Measurements from ENCODE around the gene HAL. TPM values are rescaled to one million over a fixed set of nuclear protein-coding genes. Genes with fewer than 3 reads are reported as not detected.

HAL gene
- polyA plus RNA-seq, 2 donors: 1.1 to 2.0 TPM

- Histone ChIP-seq H3K4me1 (ENCODE audit: control insufficient read depth in 2 of 2, insufficient read depth in 2 of 2, low read length in 1 of 2) (no peaks in the 10 kb centered on the region), H3K4me3 (ENCODE audit: low read depth in 1 of 2, low read length in 2 of 2) (no peak overlapping the region)
- 60 to 76% methylated on average over 7 of the region's 7 CpGs for WGBS, 2 donors
Measured at GRCh38 chr12:95966287-95966870, 29.8 kb downstream of the HAL start.

DNA sequence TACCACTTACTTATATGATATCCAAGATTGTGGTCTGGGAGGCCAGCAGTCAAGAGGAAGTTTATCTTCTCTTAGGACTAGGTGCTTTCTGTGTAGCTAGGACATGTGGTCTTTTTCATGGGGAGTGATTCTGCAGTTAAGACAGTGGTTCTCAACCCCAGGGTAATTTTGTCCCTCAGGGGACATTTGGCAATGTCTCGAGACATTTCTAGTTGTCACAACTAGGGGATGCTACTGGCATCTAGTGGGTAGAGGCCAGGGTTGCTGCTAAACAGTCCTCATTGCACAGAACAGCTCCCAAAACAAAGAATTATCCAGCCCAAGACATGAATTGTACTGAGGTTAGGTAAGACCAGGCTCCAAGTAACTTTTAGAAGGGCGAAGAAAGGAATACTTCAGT is 33.0 kb downstream of the HAL start:
- 88 to 90% methylated on average over 2 of the region's 2 CpGs for WGBS, 2 donors
- Histone ChIP-seq H3K9me3 (ENCODE audit: control insufficient read depth in 2 of 2, insufficient read depth in 1 of 2, low read depth in 1 of 2, low read length in 1 of 2) (no peaks in the 10 kb centered on the region), H3K27me3 (ENCODE audit: control insufficient read depth in 1 of 2, insufficient read depth in 2 of 2, low read length in 2 of 2) (no peaks in the 10 kb centered on the region)

More at GRCh38 chr12:95966287-95966870, 29.8 kb downstream of the HAL start:
- H3K9me3 ChIP-seq (ENCODE audit: control insufficient read depth in 2 of 2, insufficient read depth in 1 of 2, low read depth in 1 of 2, low read length in 1 of 2): no peaks in the 10 kb centered on the region
- H3K27me3 ChIP-seq (ENCODE audit: control insufficient read depth in 1 of 2, insufficient read depth in 2 of 2, low read length in 2 of 2): no peaks in the 10 kb centered on the region
- H3K27ac ChIP-seq (ENCODE audit: low read depth in 2 of 2, low read length in 1 of 2): no peak overlapping the region
- H3K36me3 ChIP-seq (ENCODE audit: control insufficient read depth in 2 of 2, insufficient read depth in 2 of 2, low read length in 1 of 2): no peaks in the 10 kb centered on the region

GRCh38 chr12:95962222-95962621 is 33.9 kb downstream of the HAL start:
- Histone ChIP-seq H3K27me3 (ENCODE audit: control insufficient read depth in 1 of 2, insufficient read depth in 2 of 2, low read length in 2 of 2) (no peaks in the 10 kb centered on the region), H3K36me3 (ENCODE audit: control insufficient read depth in 2 of 2, insufficient read depth in 2 of 2, low read length in 1 of 2) (no peaks in the 10 kb centered on the region), H3K27ac (ENCODE audit: low read depth in 2 of 2, low read length in 1 of 2) (no peak overlapping the region), H3K4me3 (ENCODE audit: low read depth in 1 of 2, low read length in 2 of 2) (no peak overlapping the region), H3K9me3 (ENCODE audit: control insufficient read depth in 2 of 2, insufficient read depth in 1 of 2, low read depth in 1 of 2, low read length in 1 of 2) (no peaks in the 10 kb centered on the region), H3K4me1 (ENCODE audit: control insufficient read depth in 2 of 2, insufficient read depth in 2 of 2, low read length in 1 of 2) (no peaks in the 10 kb centered on the region)
- WGBS, 2 donors: 69 to 73% methylated on average over 7 of the region's 7 CpGs

More for the DNA sequence above, 33.0 kb downstream of the HAL start:
- Histone ChIP-seq H3K4me1 (ENCODE audit: control insufficient read depth in 2 of 2, insufficient read depth in 2 of 2, low read length in 1 of 2) (no peaks in the 10 kb centered on the region), H3K36me3 (ENCODE audit: control insufficient read depth in 2 of 2, insufficient read depth in 2 of 2, low read length in 1 of 2) (no peaks in the 10 kb centered on the region), H3K4me3 (ENCODE audit: low read depth in 1 of 2, low read length in 2 of 2) (no peak overlapping the region), H3K27ac (ENCODE audit: low read depth in 2 of 2, low read length in 1 of 2) (no peak overlapping the region)

DNA sequence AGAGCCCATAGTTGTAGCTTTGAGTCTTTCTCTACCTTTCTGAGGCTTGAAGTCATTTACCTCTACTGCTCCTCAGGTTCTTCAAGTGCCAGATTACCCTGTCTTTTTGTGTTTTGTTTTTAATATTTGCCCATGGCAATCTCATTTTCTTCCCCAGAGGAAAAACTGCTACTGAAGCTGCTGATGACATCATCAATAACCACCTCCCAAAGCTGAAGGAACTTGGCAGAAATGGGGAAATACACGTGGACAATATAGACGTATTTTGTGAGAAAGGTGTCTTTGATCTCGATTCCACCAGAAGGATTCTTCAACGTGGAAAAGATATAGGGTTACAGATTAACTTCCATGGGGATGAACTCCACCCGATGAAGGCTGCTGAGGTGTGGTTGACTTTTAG is 35.9 kb downstream of the HAL start:
- WGBS, 2 donors: 42 to 49% methylated on average over 5 of the region's 5 CpGs
- no peak overlapping the region for H3K27ac ChIP-seq (ENCODE audit: low read depth in 2 of 2, low read length in 1 of 2)
- H3K36me3 ChIP-seq (ENCODE audit: control insufficient read depth in 2 of 2, insufficient read depth in 2 of 2, low read length in 1 of 2): no peaks in the 10 kb centered on the region
- no peaks in the 10 kb centered on the region for H3K9me3 ChIP-seq (ENCODE audit: control insufficient read depth in 2 of 2, insufficient read depth in 1 of 2, low read depth in 1 of 2, low read length in 1 of 2)
- no peaks in the 10 kb centered on the region for H3K4me1 ChIP-seq (ENCODE audit: control insufficient read depth in 2 of 2, insufficient read depth in 2 of 2, low read length in 1 of 2)
- H3K27me3 ChIP-seq (ENCODE audit: control insufficient read depth in 1 of 2, insufficient read depth in 2 of 2, low read length in 2 of 2): no peaks in the 10 kb centered on the region
- no peak overlapping the region for H3K4me3 ChIP-seq (ENCODE audit: low read depth in 1 of 2, low read length in 2 of 2)

- H3K36me3 ChIP-seq (ENCODE audit: control insufficient read depth in 2 of 2, insufficient read depth in 2 of 2, low read length in 1 of 2): no peaks in the 10 kb centered on the region
- 68 to 75% methylated on average over 1 of the region's 1 CpG for whole genome bisulfite sequencing, 2 donors
Measured at GRCh38 chr12:95959107-95959506, 37.0 kb downstream of the HAL start.

GRCh38 chr12:95956557-95957145 is 39.5 kb downstream of the HAL start:
- Histone ChIP-seq H3K4me3 (ENCODE audit: low read depth in 1 of 2, low read length in 2 of 2) (no peak overlapping the region), H3K4me1 (ENCODE audit: control insufficient read depth in 2 of 2, insufficient read depth in 2 of 2, low read length in 1 of 2) (no peaks in the 10 kb centered on the region), H3K9me3 (ENCODE audit: control insufficient read depth in 2 of 2, insufficient read depth in 1 of 2, low read depth in 1 of 2, low read length in 1 of 2) (no peaks in the 10 kb centered on the region), H3K27ac (ENCODE audit: low read depth in 2 of 2, low read length in 1 of 2) (no peak overlapping the region), H3K27me3 (ENCODE audit: control insufficient read depth in 1 of 2, insufficient read depth in 2 of 2, low read length in 2 of 2) (no peaks in the 10 kb centered on the region), H3K36me3 (ENCODE audit: control insufficient read depth in 2 of 2, insufficient read depth in 2 of 2, low read length in 1 of 2) (no peaks in the 10 kb centered on the region)
- 74 to 76% methylated on average over 27 of the region's 27 CpGs for WGBS, 2 donors

More at GRCh38 chr12:95959107-95959506, 37.0 kb downstream of the HAL start:
- Histone ChIP-seq H3K4me3 (ENCODE audit: low read depth in 1 of 2, low read length in 2 of 2) (no peak overlapping the region), H3K27ac (ENCODE audit: low read depth in 2 of 2, low read length in 1 of 2) (no peak overlapping the region), H3K4me1 (ENCODE audit: control insufficient read depth in 2 of 2, insufficient read depth in 2 of 2, low read length in 1 of 2) (no peaks in the 10 kb centered on the region), H3K9me3 (ENCODE audit: control insufficient read depth in 2 of 2, insufficient read depth in 1 of 2, low read depth in 1 of 2, low read length in 1 of 2) (no peaks in the 10 kb centered on the region), H3K27me3 (ENCODE audit: control insufficient read depth in 1 of 2, insufficient read depth in 2 of 2, low read length in 2 of 2) (no peaks in the 10 kb centered on the region)

DNA sequence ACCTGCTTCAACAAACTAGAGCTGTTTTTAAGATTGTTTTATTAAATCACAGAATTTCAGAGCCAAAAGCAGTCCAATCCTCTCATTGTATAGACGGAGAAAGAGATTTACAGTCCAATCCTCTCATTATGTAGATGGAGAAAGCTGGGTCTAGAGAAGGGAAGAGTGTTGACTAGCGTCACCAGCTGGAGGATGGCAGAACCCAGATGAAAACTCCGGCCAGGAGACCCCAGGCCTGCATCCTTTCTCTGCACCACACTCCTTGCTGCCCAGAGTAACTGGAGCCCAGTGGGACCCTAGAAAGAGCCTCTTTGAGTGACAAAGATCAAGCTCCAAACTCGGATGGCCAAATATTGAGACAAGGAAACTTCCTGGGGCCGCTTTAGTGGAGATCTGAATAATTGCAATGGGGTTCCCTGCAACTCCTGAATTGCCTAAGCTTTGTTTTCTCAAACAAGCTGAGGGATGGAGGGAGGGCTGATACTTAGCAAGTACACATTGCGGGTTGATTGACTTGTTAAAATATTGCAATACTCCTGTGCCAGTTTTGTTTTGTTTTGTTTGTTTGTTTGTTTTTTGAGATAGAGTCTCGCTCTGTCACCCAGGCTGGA is 40.5 kb downstream of the HAL start:
- Histone ChIP-seq H3K27ac (ENCODE audit: low read depth in 2 of 2, low read length in 1 of 2) (no peak overlapping the region), H3K9me3 (ENCODE audit: control insufficient read depth in 2 of 2, insufficient read depth in 1 of 2, low read depth in 1 of 2, low read length in 1 of 2) (no peaks in the 10 kb centered on the region), H3K4me3 (ENCODE audit: low read depth in 1 of 2, low read length in 2 of 2) (no peak overlapping the region), H3K36me3 (ENCODE audit: control insufficient read depth in 2 of 2, insufficient read depth in 2 of 2, low read length in 1 of 2) (no peaks in the 10 kb centered on the region), H3K27me3 (ENCODE audit: control insufficient read depth in 1 of 2, insufficient read depth in 2 of 2, low read length in 2 of 2) (no peaks in the 10 kb centered on the region), H3K4me1 (ENCODE audit: control insufficient read depth in 2 of 2, insufficient read depth in 2 of 2, low read length in 1 of 2) (no peaks in the 10 kb centered on the region)
- 87 to 88% methylated on average over 7 of the region's 7 CpGs for WGBS, 2 donors

DNA sequence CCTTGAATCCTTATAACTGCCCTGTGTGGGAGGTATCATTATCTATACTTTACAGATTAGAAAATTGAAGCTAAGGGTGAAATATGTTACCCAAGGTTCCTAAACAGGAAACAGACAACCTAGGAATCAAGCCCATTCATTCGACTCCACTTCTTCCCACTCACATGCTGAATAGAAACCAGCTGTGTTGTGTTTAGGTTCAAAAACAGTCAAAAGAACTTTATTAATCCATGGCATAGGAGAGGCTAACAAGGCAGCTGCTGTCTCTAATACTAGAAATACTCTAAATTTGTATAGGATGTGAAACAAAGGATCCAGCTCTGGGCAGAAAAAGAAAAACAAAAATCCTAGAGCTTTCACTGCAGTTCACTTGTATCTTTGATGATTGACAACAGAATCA is 43.1 kb downstream of the HAL start:
- Histone ChIP-seq H3K4me3 (ENCODE audit: low read depth in 1 of 2, low read length in 2 of 2) (no peak overlapping the region), H3K4me1 (ENCODE audit: control insufficient read depth in 2 of 2, insufficient read depth in 2 of 2, low read length in 1 of 2) (no peaks in the 10 kb centered on the region), H3K27ac (ENCODE audit: low read depth in 2 of 2, low read length in 1 of 2) (no peak overlapping the region), H3K36me3 (ENCODE audit: control insufficient read depth in 2 of 2, insufficient read depth in 2 of 2, low read length in 1 of 2) (no peaks in the 10 kb centered on the region), H3K27me3 (ENCODE audit: control insufficient read depth in 1 of 2, insufficient read depth in 2 of 2, low read length in 2 of 2) (no peaks in the 10 kb centered on the region), H3K9me3 (ENCODE audit: control insufficient read depth in 2 of 2, insufficient read depth in 1 of 2, low read depth in 1 of 2, low read length in 1 of 2) (no peaks in the 10 kb centered on the region)
- WGBS, 2 donors: 50 to 58% methylated on average over 1 of the region's 1 CpG

DNA sequence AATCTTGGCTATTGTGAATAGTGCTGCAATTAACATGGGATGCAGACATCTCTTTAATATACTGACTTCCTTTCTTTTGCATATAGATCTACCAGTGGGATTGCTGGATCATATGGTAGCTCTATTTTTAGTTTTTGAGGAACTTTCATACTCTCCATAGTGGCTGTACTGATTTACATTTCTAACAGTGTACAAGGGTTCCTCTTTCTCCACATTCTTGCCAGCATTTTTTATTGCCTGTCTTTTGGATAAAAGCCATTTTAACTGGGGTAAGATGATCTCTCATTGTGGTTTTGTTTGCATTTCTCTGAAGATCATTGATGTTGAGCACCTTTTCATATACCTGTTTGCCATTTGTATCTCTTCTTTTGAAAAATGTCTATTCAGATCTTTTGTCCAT is 44.6 kb downstream of the HAL start:
- no peaks in the 10 kb centered on the region for H3K36me3 ChIP-seq (ENCODE audit: control insufficient read depth in 2 of 2, insufficient read depth in 2 of 2, low read length in 1 of 2)
- H3K4me1 ChIP-seq (ENCODE audit: control insufficient read depth in 2 of 2, insufficient read depth in 2 of 2, low read length in 1 of 2): no peaks in the 10 kb centered on the region
- H3K27me3 ChIP-seq (ENCODE audit: control insufficient read depth in 1 of 2, insufficient read depth in 2 of 2, low read length in 2 of 2): no peaks in the 10 kb centered on the region
- no peaks in the 10 kb centered on the region for H3K9me3 ChIP-seq (ENCODE audit: control insufficient read depth in 2 of 2, insufficient read depth in 1 of 2, low read depth in 1 of 2, low read length in 1 of 2)
- no peak overlapping the region for H3K27ac ChIP-seq (ENCODE audit: low read depth in 2 of 2, low read length in 1 of 2)
- H3K4me3 ChIP-seq (ENCODE audit: low read depth in 1 of 2, low read length in 2 of 2): no peak overlapping the region
